ENCODE results near the gene RNASE1.
"Not testable (repeated sequence)": the region's sequence is repeated elsewhere in the genome, so short reads cannot be mapped to it uniquely, and the experiment has no call there.

RNASE1 gene

GRCh38 chr14:20772650-20773049 lies 30.0 kb downstream of the RNASE1 start:
- no peak for DNase-seq (ENCODE audit: low spot score)

GRCh38 chr14:20769421-20769820 lies 33.2 kb downstream of the RNASE1 start:
- no peak for DNase-seq (ENCODE audit: low spot score)

GRCh38 chr14:20768593-20768892 lies 34.1 kb downstream of the RNASE1 start:
- no peak for DNase-seq (ENCODE audit: low spot score)

- no peak for DNase-seq (ENCODE audit: low spot score)
Observed at GRCh38 chr14:20760950-20761349, 41.7 kb downstream of the RNASE1 start.

- not testable (repeated sequence) for DNase-seq (ENCODE audit: low spot score)
Observed at GRCh38 chr14:20759465-20759864, 43.2 kb downstream of the RNASE1 start.

GRCh38 chr14:20757965-20758364 lies 44.7 kb downstream of the RNASE1 start:
- DNase-seq (ENCODE audit: low spot score), result peak; percentile 10

GRCh38 chr14:20755037-20755436 lies 47.6 kb downstream of the RNASE1 start:
- DNase-seq (ENCODE audit: low spot score), result no peak

- DNase-seq (ENCODE audit: low spot score), result no peak
Observed at GRCh38 chr14:20754308-20754707, 48.3 kb downstream of the RNASE1 start.

GRCh38 chr14:20751963-20752562 lies 50.6 kb downstream of the RNASE1 start:
- DNase-seq (ENCODE audit: low spot score), result no peak

All from germinal center (tissue), 1 donor.